NCI-H187 treated with DMSO at 0.1 percent for 48 hours (cell line): ENCODE data around the gene ADGRB2.

Experiments
- DNase-seq: peaks from one replicate; lab custom pipeline; 2025; lab: John Stamatoyannopoulos, UW

Gene ADGRB2

GRCh38 chr1:31679091-31679490 is 85.0 kb downstream of the ADGRB2 start:
- DNase-seq: no peak

- DNase-seq: no peak
These were observed 85.5 kb downstream of the ADGRB2 start for GRCh38 chr1:31678681-31679080.

- DNase-seq: no peak
These were observed 86.2 kb downstream of the ADGRB2 start for GRCh38 chr1:31677949-31678348.

GRCh38 chr1:31677401-31677800 is 86.7 kb downstream of the ADGRB2 start:
- no peak for DNase-seq
